GM19468 (cell line): ENCODE data around the gene KRT84.
"Not testable (repeated sequence)": the region's sequence is repeated elsewhere in the genome, so short reads cannot be mapped to it uniquely, and the experiment has no call there.

Experiments used
- ATAC-seq: cut with Tn5 transposase; IDR thresholded peaks from one replicate; pipeline ENCODE4 v1.9.1; 2021; ENCODE audit warnings: mild to moderate bottlenecking, moderate library complexity, moderate number of reproducible peaks; ENCODE audit not compliant: unreplicated experiment; ENCODE audit errors: extremely low read depth

Gene KRT84

GRCh38 chr12:52349196-52349595 is 36.3 kb downstream of the KRT84 start:
- no peak for ATAC-seq

GRCh38 chr12:52347551-52348510 is 37.6 kb downstream of the KRT84 start:
- no peak for ATAC-seq

- no peak for ATAC-seq
Observed at GRCh38 chr12:52347016-52347415, 38.4 kb downstream of the KRT84 start.

GRCh38 chr12:52346593-52346992 is 38.9 kb downstream of the KRT84 start:
- ATAC-seq = no peak

- ATAC-seq = not testable (repeated sequence)
Observed at GRCh38 chr12:52345041-52345440, 40.4 kb downstream of the KRT84 start.

GRCh38 chr12:52344111-52344510 is 41.3 kb downstream of the KRT84 start:
- ATAC-seq = no peak

GRCh38 chr12:52343550-52343949 is 41.9 kb downstream of the KRT84 start:
- ATAC-seq = no peak

- ATAC-seq = no peak
Observed at GRCh38 chr12:52342781-52343490, 42.5 kb downstream of the KRT84 start.

GRCh38 chr12:52341066-52341580 is 44.3 kb downstream of the KRT84 start:
- ATAC-seq = no peak

GRCh38 chr12:52338241-52338960 is 47.1 kb downstream of the KRT84 start:
- no peak for ATAC-seq

GRCh38 chr12:52337054-52337453 is 48.4 kb downstream of the KRT84 start:
- ATAC-seq = no peak

GRCh38 chr12:52336641-52337040 is 48.8 kb downstream of the KRT84 start:
- no peak for ATAC-seq

GRCh38 chr12:52335598-52336262 is 49.7 kb downstream of the KRT84 start:
- no peak for ATAC-seq

GRCh38 chr12:52334185-52334584 is 51.3 kb downstream of the KRT84 start:
- ATAC-seq = no peak

GRCh38 chr12:52333321-52333720 is 52.1 kb downstream of the KRT84 start:
- no peak for ATAC-seq

- ATAC-seq = no peak
Observed at GRCh38 chr12:52332381-52332780, 53.1 kb downstream of the KRT84 start.

- no peak for ATAC-seq
Observed at GRCh38 chr12:52331833-52332232, 53.6 kb downstream of the KRT84 start.

- ATAC-seq = no peak
Observed at GRCh38 chr12:52331039-52331438, 54.4 kb downstream of the KRT84 start.

- no peak for ATAC-seq
Observed at GRCh38 chr12:52327830-52328500, 57.5 kb downstream of the KRT84 start.
